OCI-LY7 (cell line): ENCODE measurements around the gene OR10D3. TPM values are rescaled to one million over a fixed set of nuclear protein-coding genes. Genes with fewer than 3 reads are reported as not detected.

Experiments
- BruUV-seq: library from RNA; stranded (reverse); fragments of 400-500 nt; replicated peaks from 2 replicates; lab custom pipeline; 2021; lab: Mats Ljungman, UMichigan
- CTCF ChIA-PET: fragments of 300-600 bp; sonication (Branson Sonifier 250); formaldehyde crosslinking; loops from one replicate; lab custom pipeline; 2022; ENCODE audit warnings: antibody characterized with exemption; ENCODE audit not compliant: unreplicated experiment; lab: Charles Lee
- POLR2A ChIA-PET: fragments of 300-600 bp; sonication (Branson Sonifier 250); formaldehyde crosslinking; loops from one replicate; lab custom pipeline; 2022; ENCODE audit warnings: antibody characterized with exemption; lab: Charles Lee
- DNase-seq: peaks from one replicate; pipeline ENCODE4 v3.0.0-alpha.2; 2015; ENCODE audit warnings: low spot score
- H2AFZ ChIP-seq: fragments of 200-600 bp; sonication (generic), shearing (Covaris generic); 2 replicates; pipeline ENCODE4 v1.6.1; 2014; ENCODE audit warnings: mild to moderate bottlenecking, antibody characterized with exemption, low read length, moderate library complexity
- H3K27ac ChIP-seq: fragments of 200-600 bp; sonication (generic); 2 replicates; pipeline ENCODE4 v1.5.1; 2014; ENCODE audit warnings: mixed run types, low read depth, mild to moderate bottlenecking, moderate library complexity, low read length, inconsistent platforms; ENCODE audit not compliant: poor library complexity, severe bottlenecking
- H3K36me3 ChIP-seq: fragments of 200-600 bp; sonication (generic); 2 replicates; pipeline ENCODE4 v1.6.1; 2014; ENCODE audit warnings: mild to moderate bottlenecking, antibody characterized with exemption, low read length, moderate library complexity, mixed read lengths; ENCODE audit not compliant: insufficient read depth
- H3K4me1 ChIP-seq: fragments of 200-600 bp; sonication (generic); 2 replicates; pipeline ENCODE4 v1.5.1; 2014; ENCODE audit warnings: mild to moderate bottlenecking, low read length; ENCODE audit not compliant: insufficient read depth, poor library complexity, severe bottlenecking
- H3K4me2 ChIP-seq: fragments of 200-600 bp; sonication (generic); 2 replicates; pipeline ENCODE4 v1.6.1; 2014; ENCODE audit warnings: mild to moderate bottlenecking, low read length
- H3K4me3 ChIP-seq: fragments of 200-600 bp; sonication (generic); 2 replicates; pipeline ENCODE4 v1.5.1; 2014; ENCODE audit warnings: mild to moderate bottlenecking, low read depth, low read length; ENCODE audit not compliant: poor library complexity, severe bottlenecking
- H3K79me2 ChIP-seq: fragments of 200-600 bp; sonication (generic); 2 replicates; pipeline ENCODE4 v1.6.1; 2016; ENCODE audit warnings: low read depth, mild to moderate bottlenecking, low read length, moderate library complexity, mixed read lengths; ENCODE audit not compliant: insufficient read depth
- H3K9me2 ChIP-seq: fragments of 200-600 bp; sonication (generic); 2 replicates; pipeline ENCODE4 v1.6.1; 2016; ENCODE audit warnings: mild to moderate bottlenecking, low read length, mixed read lengths; ENCODE audit not compliant: insufficient read depth
- H3K9me3 ChIP-seq: fragments of 200-600 bp; sonication (generic); 2 replicates; pipeline ENCODE4 v1.6.1; 2014; ENCODE audit warnings: mild to moderate bottlenecking, mixed run types, low read length, mixed read lengths
- H4K20me1 ChIP-seq: fragments of 200-600 bp; sonication (generic); 2 replicates; pipeline ENCODE4 v1.6.1; 2014; ENCODE audit warnings: mild to moderate bottlenecking, antibody characterized with exemption, low read length, moderate library complexity, mixed read lengths; ENCODE audit not compliant: insufficient read depth
- CTCF ChIP-seq: fragments of 200-600 bp; sonication (generic); conservative IDR thresholded peaks from 2 replicates; pipeline ENCODE4 v1.5.1; 2014; ENCODE audit warnings: mild to moderate bottlenecking, antibody characterized with exemption, low read length, moderate library complexity, mixed read lengths
- EZH2phosphoT487 ChIP-seq: fragments of 200-600 bp; sonication (generic); IDR thresholded peaks from 2 replicates; pipeline ENCODE4 v1.6.1; 2018; ENCODE audit warnings: low read depth, borderline replicate concordance, mild to moderate bottlenecking, mixed run types, antibody characterized with exemption, low read length, moderate library complexity, mixed read lengths
- intact Hi-C: fragments of 100-400 bp; cut with micrococcal nuclease; formaldehyde crosslinking; loops from one replicate; pipeline ENCODE4 v1.10.0; 2022; ENCODE audit not compliant: unreplicated experiment
- total RNA-seq, 2 experiments: library from RNA; depleted of rRNA in 1 of 2; stranded (reverse); fragments of >200 nt in 1 of 2; shearing (Covaris generic) in 1 of 2; gene quantifications; 2 replicates each; pipeline ENCODE4 v1.2.3, GENCODE V29; 2014 to 2022

Gene OR10D3
- total RNA-seq, 2 experiments from 2014 or later, result not detected

DNA sequence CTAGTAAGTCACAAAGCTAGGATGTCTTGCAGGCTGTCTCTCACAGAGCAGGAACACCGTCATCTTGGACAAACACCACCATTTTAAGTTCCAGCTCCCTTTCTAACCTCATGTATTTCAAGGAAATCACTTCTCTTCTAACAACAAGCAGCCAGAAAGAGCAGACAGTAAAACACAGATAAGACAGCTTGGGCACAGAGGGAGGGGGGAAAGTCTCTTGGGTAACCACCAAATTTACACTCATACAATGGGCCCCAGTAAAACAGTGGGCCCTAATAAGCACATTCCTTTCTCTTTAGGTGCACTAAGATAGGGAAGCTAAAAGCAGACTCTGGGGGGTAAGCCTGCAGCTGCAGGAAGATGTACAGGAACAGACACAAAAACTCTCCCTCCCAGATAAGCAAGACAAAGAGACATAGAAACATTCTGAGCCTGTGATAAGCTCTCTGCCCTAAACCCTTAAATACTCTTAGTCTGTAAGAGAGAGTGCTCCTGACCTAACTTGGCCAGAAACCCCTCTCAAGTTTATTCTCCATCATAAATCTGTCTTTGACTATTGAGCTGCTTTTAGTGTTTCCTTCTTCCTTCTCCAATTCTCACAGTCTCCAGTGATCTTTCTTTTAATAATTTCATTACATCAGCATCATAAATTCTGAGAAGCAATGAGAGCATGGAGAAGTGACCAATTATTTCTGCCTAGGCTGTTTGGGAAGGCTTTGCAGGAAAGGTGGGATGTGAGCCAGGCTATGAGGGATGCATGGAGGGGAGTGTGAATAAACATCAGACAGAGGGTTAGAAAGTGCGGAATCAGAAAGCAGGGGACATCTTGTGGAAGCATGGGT, 7.4 kb downstream of the OR10D3 start:
- H3K4me1 ChIP-seq, result no peaks in the 10 kb centered on the region
- intact Hi-C loops, result no loop called here
- no peak overlapping the region for H3K4me3 ChIP-seq
- H2AFZ ChIP-seq, result no peak overlapping the region
- H3K9me3 ChIP-seq, result no peaks in the 10 kb centered on the region
- H3K36me3 ChIP-seq, result no peaks in the 10 kb centered on the region
- H3K4me2 ChIP-seq, result no peak overlapping the region
- H3K79me2 ChIP-seq, result no peaks in the 10 kb centered on the region
- no peaks in the 10 kb centered on the region for H3K9me2 ChIP-seq
- ChIA-PET POLR2A (no interaction called here), CTCF (no interaction called here)
- no peak for TF ChIP-seq EZH2phosphoT487
- no peak for TF ChIP-seq CTCF
- DNase-seq, result no peak
- no peaks in the 10 kb centered on the region for H4K20me1 ChIP-seq
- no TSS peak for BruUV-seq
- no peak overlapping the region for H3K27ac ChIP-seq

GRCh38 chr11:124193221-124194010, 10.3 kb downstream of the OR10D3 start:
- DNase-seq, result no peak
- ChIA-PET POLR2A (no interaction called here), CTCF (interaction anchor here (0.9 kb wide), 1 partner anchor 137 kb away, joined by 3 read pairs; no protein-coding TSS in a partner anchor)
- Histone ChIP-seq H3K4me1 (no peaks in the 10 kb centered on the region), H3K79me2 (no peaks in the 10 kb centered on the region), H3K9me2 (no peaks in the 10 kb centered on the region), H3K9me3 (no peaks in the 10 kb centered on the region), H2AFZ (no peak overlapping the region), H3K4me2 (no peak overlapping the region), H4K20me1 (no peaks in the 10 kb centered on the region), H3K36me3 (no peaks in the 10 kb centered on the region), H3K27ac (no peak overlapping the region), H3K4me3 (no peak overlapping the region)
- no peak for TF ChIP-seq EZH2phosphoT487
- no peak for TF ChIP-seq CTCF
- BruUV-seq, result no TSS peak
- intact Hi-C loops, result no loop called here
